Measurements from ENCODE around the gene UQCRH. TPM values are rescaled to one million over a fixed set of nuclear protein-coding genes. Genes with fewer than 3 reads are reported as not detected.

UQCRH gene
- total and polyA plus RNA-seq, 2 of the 13 experiments (the other 11 are each of a cell fraction or from before 2014, with no cell fraction given), result 548 to 556 TPM

DNA sequence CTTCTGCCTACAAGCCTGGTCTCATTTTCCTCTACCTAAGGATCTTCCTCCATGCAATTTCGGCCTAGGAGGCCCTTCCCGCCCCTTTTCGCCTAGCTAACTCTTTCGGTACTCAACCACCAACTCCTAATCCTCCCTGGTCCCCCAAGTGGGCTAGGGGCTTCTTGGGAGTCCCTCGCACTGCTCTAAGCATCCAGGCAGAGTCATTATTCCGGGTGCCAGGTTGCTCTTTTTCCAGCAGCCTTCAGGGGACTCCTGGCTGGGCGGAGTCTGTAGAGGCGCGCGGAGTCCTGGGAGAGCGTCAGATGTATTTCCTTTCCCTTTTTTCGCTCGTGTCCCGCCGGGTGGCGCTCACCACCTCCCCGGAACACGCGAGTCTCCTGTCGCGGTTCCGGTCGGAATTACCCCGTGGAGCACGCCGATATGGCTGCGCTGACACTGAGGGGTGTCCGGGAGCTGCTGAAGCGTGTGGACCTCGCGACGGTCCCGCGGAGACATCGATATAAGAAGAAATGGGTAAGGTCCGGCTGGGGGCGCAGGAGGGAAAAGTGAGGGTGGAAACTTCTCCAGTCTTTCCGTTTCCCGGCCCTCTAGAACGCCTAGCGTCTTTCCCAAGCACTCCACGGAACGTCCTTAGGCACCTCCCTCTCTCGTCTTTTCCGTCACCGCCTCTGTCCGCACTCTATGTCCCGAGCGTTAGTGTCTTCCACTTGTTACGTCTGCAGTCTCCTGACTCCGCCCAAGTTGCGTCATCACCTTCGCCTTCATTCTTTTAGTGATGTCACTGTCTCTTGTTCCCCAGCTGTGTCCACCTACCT, 37.1 kb downstream of the UQCRH start, which contains the start of gene NSUN4 (continued):
- TF ChIP-seq ZBTB38 (CRISPR knock-in tag; IDR thresholded peaks at IDR 0.05), result peak; percentile 44; the same call in 1 of the 2 replicates
- peak; percentile 48; the same call in 1 of the 2 replicates for TF ChIP-seq ZNF441 (CRISPR knock-in tag; IDR thresholded peaks at IDR 0.05; ENCODE audit: borderline replicate concordance)
- TF ChIP-seq TAF1 (CRISPR knock-in tag; IDR thresholded peaks at IDR 0.05), result peak; percentile 94
- TF ChIP-seq, protein P1, sequence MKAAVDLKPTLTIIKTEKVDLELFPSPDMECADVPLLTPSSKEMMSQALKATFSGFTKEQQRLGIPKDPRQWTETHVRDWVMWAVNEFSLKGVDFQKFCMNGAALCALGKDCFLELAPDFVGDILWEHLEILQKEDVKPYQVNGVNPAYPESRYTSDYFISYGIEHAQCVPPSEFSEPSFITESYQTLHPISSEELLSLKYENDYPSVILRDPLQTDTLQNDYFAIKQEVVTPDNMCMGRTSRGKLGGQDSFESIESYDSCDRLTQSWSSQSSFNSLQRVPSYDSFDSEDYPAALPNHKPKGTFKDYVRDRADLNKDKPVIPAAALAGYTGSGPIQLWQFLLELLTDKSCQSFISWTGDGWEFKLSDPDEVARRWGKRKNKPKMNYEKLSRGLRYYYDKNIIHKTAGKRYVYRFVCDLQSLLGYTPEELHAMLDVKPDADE (CRISPR knock-in tag; IDR thresholded peaks at IDR 0.05), result 0 out of 2 replicates have a peak, but pooled peaks have one; percentile 46
- no peak for TF ChIP-seq ZNF276 (CRISPR knock-in tag; IDR thresholded peaks at IDR 0.05; ENCODE audit: low read depth)
- TF ChIP-seq ZSCAN29 (CRISPR knock-in tag; conservative IDR thresholded peaks at IDR 0.05), result no peak
- TF ChIP-seq, protein P2, sequence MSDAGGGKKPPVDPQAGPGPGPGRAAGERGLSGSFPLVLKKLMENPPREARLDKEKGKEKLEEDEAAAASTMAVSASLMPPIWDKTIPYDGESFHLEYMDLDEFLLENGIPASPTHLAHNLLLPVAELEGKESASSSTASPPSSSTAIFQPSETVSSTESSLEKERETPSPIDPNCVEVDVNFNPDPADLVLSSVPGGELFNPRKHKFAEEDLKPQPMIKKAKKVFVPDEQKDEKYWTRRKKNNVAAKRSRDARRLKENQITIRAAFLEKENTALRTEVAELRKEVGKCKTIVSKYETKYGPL (CRISPR knock-in tag; IDR thresholded peaks at IDR 0.05), result peak; percentile 74
- TF ChIP-seq THAP7 (CRISPR knock-in tag; IDR thresholded peaks at IDR 0.05), result peak; percentile 78; the same call in 1 of the 2 replicates
- TF ChIP-seq, protein P3, sequence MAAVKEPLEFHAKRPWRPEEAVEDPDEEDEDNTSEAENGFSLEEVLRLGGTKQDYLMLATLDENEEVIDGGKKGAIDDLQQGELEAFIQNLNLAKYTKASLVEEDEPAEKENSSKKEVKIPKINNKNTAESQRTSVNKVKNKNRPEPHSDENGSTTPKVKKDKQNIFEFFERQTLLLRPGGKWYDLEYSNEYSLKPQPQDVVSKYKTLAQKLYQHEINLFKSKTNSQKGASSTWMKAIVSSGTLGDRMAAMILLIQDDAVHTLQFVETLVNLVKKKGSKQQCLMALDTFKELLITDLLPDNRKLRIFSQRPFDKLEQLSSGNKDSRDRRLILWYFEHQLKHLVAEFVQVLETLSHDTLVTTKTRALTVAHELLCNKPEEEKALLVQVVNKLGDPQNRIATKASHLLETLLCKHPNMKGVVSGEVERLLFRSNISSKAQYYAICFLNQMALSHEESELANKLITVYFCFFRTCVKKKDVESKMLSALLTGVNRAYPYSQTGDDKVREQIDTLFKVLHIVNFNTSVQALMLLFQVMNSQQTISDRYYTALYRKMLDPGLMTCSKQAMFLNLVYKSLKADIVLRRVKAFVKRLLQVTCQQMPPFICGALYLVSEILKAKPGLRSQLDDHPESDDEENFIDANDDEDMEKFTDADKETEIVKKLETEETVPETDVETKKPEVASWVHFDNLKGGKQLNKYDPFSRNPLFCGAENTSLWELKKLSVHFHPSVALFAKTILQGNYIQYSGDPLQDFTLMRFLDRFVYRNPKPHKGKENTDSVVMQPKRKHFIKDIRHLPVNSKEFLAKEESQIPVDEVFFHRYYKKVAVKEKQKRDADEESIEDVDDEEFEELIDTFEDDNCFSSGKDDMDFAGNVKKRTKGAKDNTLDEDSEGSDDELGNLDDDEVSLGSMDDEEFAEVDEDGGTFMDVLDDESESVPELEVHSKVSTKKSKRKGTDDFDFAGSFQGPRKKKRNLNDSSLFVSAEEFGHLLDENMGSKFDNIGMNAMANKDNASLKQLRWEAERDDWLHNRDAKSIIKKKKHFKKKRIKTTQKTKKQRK (IDR thresholded peaks at IDR 0.05; ENCODE audit: low read length), result no peak
- peak; percentile 24; the same call in 1 of the 2 replicates for TF ChIP-seq CHD4 (IDR thresholded peaks at IDR 0.05; ENCODE audit: borderline replicate concordance, low read length)
- TF ChIP-seq ZFAT (CRISPR knock-in tag; conservative IDR thresholded peaks at IDR 0.05), result 0 out of 2 replicates have a peak, but pooled peaks have one; percentile 64
- TF ChIP-seq ZBTB42 (CRISPR knock-in tag; IDR thresholded peaks at IDR 0.05), result no peak
- 0 out of 2 replicates have a peak, but pooled peaks have one; percentile 27 for TF ChIP-seq HMG20A (CRISPR knock-in tag; IDR thresholded peaks at IDR 0.05; ENCODE audit: borderline replicate concordance)
- TF ChIP-seq NR1H2 (CRISPR knock-in tag; IDR thresholded peaks at IDR 0.05; ENCODE audit: borderline replicate concordance, low read depth), result no peak
- TF ChIP-seq BHLHE40 (IDR thresholded peaks at IDR 0.05; ENCODE audit: low read length), result no peak; the same call in 1 of the 2 replicates
- TF ChIP-seq ZNF296 (CRISPR knock-in tag; conservative IDR thresholded peaks at IDR 0.05), result no peak

Measured in HepG2 (cell line).